Transverse colon (tissue), 4 donors: Measurements from ENCODE around the gene RAPGEF1. TPM values are rescaled to one million over a fixed set of nuclear protein-coding genes. Genes with fewer than 3 reads are reported as not detected.

Experiments
- DNase-seq: peaks from one replicate; pipeline ENCODE4 v3.0.0-alpha.2; 2019
- H3K27ac ChIP-seq, 4 donors: fragments of 200-600 bp; sonication (generic); 2 replicates each; pipeline ENCODE4 v1.5.1; 2016 to 2018; ENCODE audit warnings: inconsistent platforms in 4 of 4
- H3K27me3 ChIP-seq: fragments of 200-600 bp; sonication (generic); 2 replicates; pipeline ENCODE4 v1.5.1; 2017; ENCODE audit warnings: inconsistent platforms
- H3K36me3 ChIP-seq, 4 donors: fragments of 200-600 bp; sonication (generic); 2 replicates each; pipeline ENCODE4 v1.5.1; 2017 to 2019; ENCODE audit warnings: inconsistent platforms in 4 of 4
- H3K4me1 ChIP-seq, 4 donors: fragments of 200-600 bp; sonication (generic); 2 replicates each; pipeline ENCODE4 v1.5.1; 2017 to 2020; ENCODE audit warnings: inconsistent platforms in 4 of 4
- H3K4me3 ChIP-seq, 4 donors: fragments of 200-600 bp; sonication (generic); 1 replicate in 1 of 4; 2 replicates in 3 of 4; pipeline versions ENCODE4 v1.5.1 to v1.6.1; 2017 to 2019; ENCODE audit warnings: inconsistent platforms in 4 of 4
- H3K9me3 ChIP-seq, 2 donors: fragments of 200-600 bp; sonication (generic); 2 replicates each; pipeline ENCODE4 v1.5.1; 2017 to 2019; ENCODE audit warnings: inconsistent platforms in 2 of 2
- EP300 ChIP-seq: sonication (generic); formaldehyde crosslinking; IDR thresholded peaks from one replicate; pipeline ENCODE4 v1.6.1; 2017; ENCODE audit warnings: antibody characterized with exemption, low read depth
- POLR2A ChIP-seq: fragments of 450-650 bp; IDR thresholded peaks from one replicate; pipeline ENCODE4 v1.6.1; 2016; ENCODE audit warnings: antibody characterized with exemption, mild to moderate bottlenecking, moderate library complexity
- POLR2AphosphoS5 ChIP-seq, 3 donors: sonication (generic); formaldehyde crosslinking; IDR thresholded peaks; one replicate each; pipeline ENCODE4 v1.6.1; 2016; ENCODE audit warnings: antibody characterized with exemption in 3 of 3
- WGBS, 2 donors: methylation state at CpG; one replicate each; pipeline ENCODE4 v1.1.5; 2018; ENCODE audit warnings: low coverage in 1 of 2; 5-methylcytosine and 5-hydroxymethylcytosine counted together
- in situ Hi-C, 4 donors: fragments of 200-750 bp; cut with MboI; loops; one replicate each; pipeline versions ENCODE4 v1.15.0 to v1.15.1; 2017; ENCODE audit warnings: low sequenced_read_pairs in 3 of 4, low pct_ligation_motif_present in 1 of 4, low pct_unique_long_range_greater_than_20kb in 1 of 4
- intact Hi-C: fragments of 100-400 bp; cut with DNase I; formaldehyde crosslinking; loops from one replicate; pipeline ENCODE4 v1.15.1; 2023; ENCODE audit warnings: low total_unique reads
- total RNA-seq, 4 donors: library from RNA; depleted of rRNA; stranded (reverse); fragments of >200 nt; gene quantifications; one replicate each; pipeline ENCODE4 v1.1.0, GENCODE V29; 2016
- TF ChIP-seq, protein P1 (sequence below), 5 experiments: fragments of 200-600 bp in 3 of 5; fragments of 450-650 bp in 2 of 5; sonication (generic) in 3 of 5; IDR thresholded peaks; 1 replicate in 2 of 5; 2 replicates in 3 of 5; pipeline ENCODE4 v1.5.1; 2016 to 2017; ENCODE audit warnings: antibody characterized with exemption in 5 of 5, inconsistent platforms in 3 of 5, mild to moderate bottlenecking in 2 of 5, moderate library complexity in 1 of 5

The RAPGEF1 gene
- total RNA-seq, 4 donors from 2014 or later = 49.8 to 86.0 (median 55.1) TPM

DNA sequence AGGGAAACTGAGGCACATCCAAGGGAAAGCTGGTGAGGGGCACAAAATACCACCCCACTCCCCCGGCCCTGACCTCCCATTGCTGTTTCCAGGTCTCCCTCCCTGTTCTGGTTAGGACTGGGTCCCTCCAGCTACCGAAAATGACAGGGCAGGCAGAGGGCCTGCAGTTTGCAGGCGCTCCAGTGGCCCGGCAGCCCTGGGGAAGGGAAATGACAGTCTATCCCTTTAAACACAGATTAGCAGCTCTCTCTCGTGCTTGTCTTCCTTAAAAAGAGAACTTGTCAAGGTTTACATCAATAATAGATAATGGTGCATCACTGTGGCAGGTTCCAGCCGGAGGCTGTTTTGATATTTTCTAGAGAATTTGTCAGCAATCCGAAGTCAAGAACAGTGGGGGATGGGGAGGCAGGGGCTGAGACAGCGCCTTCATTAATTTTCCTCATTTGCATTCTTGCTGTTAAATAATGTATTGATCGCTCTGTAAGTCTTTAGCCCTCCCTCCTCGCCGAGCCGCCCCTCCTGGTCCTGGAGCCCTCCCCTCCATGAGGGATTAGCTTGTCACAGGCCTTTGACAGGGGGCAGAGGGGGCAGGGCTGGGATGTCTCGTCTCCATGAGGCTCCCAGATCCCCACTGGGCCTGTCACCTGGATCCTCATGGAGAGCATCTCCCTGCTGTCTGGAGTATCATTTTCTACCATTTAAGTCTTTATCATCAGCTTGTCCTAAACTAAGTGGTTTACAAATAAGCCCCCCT is 45.0 kb upstream of the RAPGEF1 start:
- Histone ChIP-seq H3K4me3 (no peak overlapping the region), H3K36me3 (no peaks in the 10 kb centered on the region), H3K27me3 (peaks cover 37% of the 10 kb centered on the region), H3K27ac (no peak overlapping the region), H3K9me3 (no peaks in the 10 kb centered on the region), H3K4me1 (no peaks in the 10 kb centered on the region)
- no peak for DNase-seq
- intact Hi-C loops = loop anchor here (5.0 kb wide), 1 partner anchor 1727 kb away; no protein-coding TSS in a partner anchor
- in situ Hi-C loops = loop anchor here in 1 of 4 donors (25.0 kb wide), 1 partner anchor 327 kb away; no protein-coding TSS in a partner anchor
- WGBS, 2 donors = 54 to 67% methylated on average over 3 to 13 of the region's 13 CpGs
- TF ChIP-seq, protein P1, sequence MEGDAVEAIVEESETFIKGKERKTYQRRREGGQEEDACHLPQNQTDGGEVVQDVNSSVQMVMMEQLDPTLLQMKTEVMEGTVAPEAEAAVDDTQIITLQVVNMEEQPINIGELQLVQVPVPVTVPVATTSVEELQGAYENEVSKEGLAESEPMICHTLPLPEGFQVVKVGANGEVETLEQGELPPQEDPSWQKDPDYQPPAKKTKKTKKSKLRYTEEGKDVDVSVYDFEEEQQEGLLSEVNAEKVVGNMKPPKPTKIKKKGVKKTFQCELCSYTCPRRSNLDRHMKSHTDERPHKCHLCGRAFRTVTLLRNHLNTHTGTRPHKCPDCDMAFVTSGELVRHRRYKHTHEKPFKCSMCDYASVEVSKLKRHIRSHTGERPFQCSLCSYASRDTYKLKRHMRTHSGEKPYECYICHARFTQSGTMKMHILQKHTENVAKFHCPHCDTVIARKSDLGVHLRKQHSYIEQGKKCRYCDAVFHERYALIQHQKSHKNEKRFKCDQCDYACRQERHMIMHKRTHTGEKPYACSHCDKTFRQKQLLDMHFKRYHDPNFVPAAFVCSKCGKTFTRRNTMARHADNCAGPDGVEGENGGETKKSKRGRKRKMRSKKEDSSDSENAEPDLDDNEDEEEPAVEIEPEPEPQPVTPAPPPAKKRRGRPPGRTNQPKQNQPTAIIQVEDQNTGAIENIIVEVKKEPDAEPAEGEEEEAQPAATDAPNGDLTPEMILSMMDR (IDR thresholded peaks at IDR 0.05) = no peak
- TF ChIP-seq POLR2AphosphoS5 (IDR thresholded peaks at IDR 0.05) = no peak
- no peak for TF ChIP-seq POLR2A
- no peak for TF ChIP-seq EP300

DNA sequence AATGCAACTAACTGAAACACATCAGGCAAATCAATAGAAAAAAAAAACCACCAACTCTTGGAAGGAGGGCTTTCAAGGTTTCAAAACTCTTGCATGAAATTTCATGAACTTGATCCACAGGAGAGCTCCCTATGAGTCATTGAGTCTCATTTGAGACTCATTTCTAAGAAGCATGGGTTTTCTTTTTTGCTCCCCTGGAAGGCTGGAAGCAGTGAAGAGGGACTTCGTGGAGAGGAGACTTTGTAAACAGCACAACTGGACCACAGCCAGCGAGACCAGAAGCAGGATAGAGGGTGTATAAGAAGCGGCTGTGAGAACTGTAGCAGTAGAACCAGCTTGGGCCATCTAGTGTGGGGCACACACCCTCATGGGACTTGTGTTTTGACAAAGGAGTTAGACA is 41.2 kb upstream of the RAPGEF1 start:
- DNase-seq = no peak
- Histone ChIP-seq H3K9me3 (no peaks in the 10 kb centered on the region), H3K36me3 (no peaks in the 10 kb centered on the region), H3K4me3 (no peak overlapping the region), H3K4me1 (no peaks in the 10 kb centered on the region), H3K27me3 (peaks cover 12% of the 10 kb centered on the region), H3K27ac (no peak overlapping the region)
- intact Hi-C loops = loop anchor here (5.0 kb wide), 1 partner anchor 1731 kb away; no protein-coding TSS in a partner anchor
- in situ Hi-C loops = loop anchor here in 1 of 4 donors (25.0 kb wide), 1 partner anchor 331 kb away; no protein-coding TSS in a partner anchor
- 42% methylated on average over 3 of the region's 3 CpGs; no CpG with 5 or more reads in 1 of the 2 donors for WGBS, 2 donors
- no peak for TF ChIP-seq POLR2A
- TF ChIP-seq, protein P1 (IDR thresholded peaks at IDR 0.05) = no peak
- TF ChIP-seq POLR2AphosphoS5 (IDR thresholded peaks at IDR 0.05) = no peak
- no peak for TF ChIP-seq EP300

DNA sequence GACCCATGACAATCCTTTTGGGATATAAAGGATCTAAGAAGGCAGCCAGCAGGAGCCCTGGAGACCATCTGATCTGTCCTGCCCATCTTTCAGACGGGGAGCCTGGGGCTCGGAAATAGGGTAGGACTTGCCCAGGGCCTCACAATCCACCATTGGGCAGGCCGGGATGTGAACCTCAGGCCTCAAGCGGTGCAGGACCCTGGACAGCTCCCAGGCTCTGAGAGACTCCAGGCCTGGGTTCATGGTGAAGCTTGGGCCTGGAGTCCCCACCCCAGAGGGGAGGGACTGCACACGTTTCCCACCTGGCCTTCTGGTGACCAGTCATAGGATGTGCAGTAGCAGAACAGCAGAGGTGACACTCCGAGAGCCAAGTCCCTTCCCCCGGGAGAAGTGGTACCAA is 36.6 kb upstream of the RAPGEF1 start:
- intact Hi-C loops = no loop called here
- Histone ChIP-seq H3K36me3 (no peaks in the 10 kb centered on the region), H3K27ac (no peak overlapping the region), H3K9me3 (no peaks in the 10 kb centered on the region), H3K27me3 (no peaks in the 10 kb centered on the region), H3K4me1 (no peaks in the 10 kb centered on the region), H3K4me3 (no peak overlapping the region)
- in situ Hi-C loops = loop anchor here in 1 of 4 donors (25.0 kb wide), 1 partner anchor 336 kb away; no protein-coding TSS in a partner anchor
- WGBS, 2 donors = 21% methylated on average over 7 of the region's 7 CpGs; no CpG with 5 or more reads in 1 of the 2 donors
- TF ChIP-seq POLR2AphosphoS5 (IDR thresholded peaks at IDR 0.05) = no peak
- TF ChIP-seq POLR2A = no peak
- TF ChIP-seq EP300 = no peak
- TF ChIP-seq, protein P1 (IDR thresholded peaks at IDR 0.05) = no peak
- DNase-seq = no peak

DNA sequence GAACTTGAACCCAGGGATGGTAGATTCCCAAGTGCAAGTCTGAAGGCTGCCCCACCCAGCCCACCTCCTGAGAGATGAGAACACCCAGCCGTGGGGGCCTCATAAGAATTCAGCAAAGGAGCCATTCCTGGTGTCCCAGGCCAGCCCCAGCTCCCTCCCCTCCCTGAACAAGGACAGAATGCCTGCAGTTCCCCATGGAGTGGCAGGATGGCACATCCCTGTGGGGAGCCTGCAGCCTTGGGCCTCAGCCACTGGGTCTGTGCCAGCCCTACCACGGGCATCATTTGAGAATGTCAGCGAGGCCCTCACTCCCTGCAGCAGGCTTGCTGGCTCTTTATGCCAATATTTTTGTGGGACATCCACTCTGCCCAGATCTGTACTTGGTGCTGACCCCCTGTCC is 36.2 kb upstream of the RAPGEF1 start:
- in situ Hi-C loops = loop anchor here in 1 of 4 donors (25.0 kb wide), 1 partner anchor 336 kb away; no protein-coding TSS in a partner anchor
- H3K4me3 ChIP-seq = no peak overlapping the region
- intact Hi-C loops = no loop called here
- no peaks in the 10 kb centered on the region for H3K4me1 ChIP-seq
- 36% methylated on average over 3 of the region's 3 CpGs; no CpG with 5 or more reads in 1 of the 2 donors for WGBS, 2 donors
- H3K9me3 ChIP-seq = no peaks in the 10 kb centered on the region
- no peak overlapping the region for H3K27ac ChIP-seq
- H3K27me3 ChIP-seq = no peaks in the 10 kb centered on the region
- no peaks in the 10 kb centered on the region for H3K36me3 ChIP-seq
- no peak for DNase-seq
- TF ChIP-seq POLR2A (no peak), EP300 (no peak), POLR2AphosphoS5 (IDR thresholded peaks at IDR 0.05) (no peak)
- TF ChIP-seq, protein P1 (IDR thresholded peaks at IDR 0.05) = no peak
